ENCODE data around the gene JAM3. TPM values are rescaled to one million over a fixed set of nuclear protein-coding genes. Genes with fewer than 3 reads are reported as not detected.

The JAM3 gene
- total and polyA plus RNA-seq, 2 of the 4 experiments (the other 2 are of a cell fraction): 38.0 to 71.5 TPM

DNA sequence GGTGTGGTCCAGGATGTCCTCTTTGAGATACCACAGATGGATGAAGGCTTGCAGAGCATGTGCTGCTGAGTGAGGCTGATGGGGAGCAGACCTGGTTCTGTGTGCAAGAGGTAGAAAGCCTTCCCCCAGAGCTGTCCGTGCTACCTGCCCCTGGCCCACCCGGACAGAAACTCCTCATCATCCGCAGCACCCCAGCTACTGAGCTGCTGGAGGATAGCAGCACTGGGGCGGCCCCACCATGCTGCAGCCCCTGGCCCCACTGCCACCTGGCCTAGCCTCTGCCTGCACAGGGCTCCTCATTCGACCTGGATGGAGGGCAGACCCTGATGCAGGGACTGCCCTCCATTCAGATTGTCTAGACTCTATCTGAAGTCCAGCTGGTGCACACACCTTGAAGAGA lies 104.4 kb downstream of the JAM3 start:
- H2AK5ac ChIP-seq (ENCODE audit: low read depth, low read length): no peak overlapping the region
- H4K8ac ChIP-seq (ENCODE audit: low read depth in 2 of 2, low read length in 2 of 2): no peak overlapping the region
- intact Hi-C loops (cut with micrococcal nuclease): no loop called here
- H4K20me1 ChIP-seq (ENCODE audit: insufficient read depth, low read length): no peaks in the 10 kb centered on the region
- peaks cover 6% of the 10 kb centered on the region for H3K9me1 ChIP-seq (ENCODE audit: insufficient read depth, low read length)
- BruUV-seq (replicated peaks): no TSS peak
- H3K4me1 ChIP-seq (ENCODE audit: control insufficient read depth, insufficient read depth, low read length): peaks cover 4% of the 10 kb centered on the region
- 0 out of 4 replicates have a peak, but pooled peaks cover 0 to 3% of the 10 kb centered on the region in 2 experiments for H3K79me1 ChIP-seq (ENCODE audit: low read depth in 1 of 2, low read length in 2 of 2)
- no peak overlapping the region for H3K14ac ChIP-seq (replicated peaks; ENCODE audit: low read depth, low read length)
- no peak overlapping the region for H3K56ac ChIP-seq (ENCODE audit: extremely low read depth, insufficient read depth, low read length)
- TF ChIP-seq NFE2L2 (IDR thresholded peaks at IDR 0.05; ENCODE audit: low read depth, low read length) (no peak), RCOR1 (IDR thresholded peaks at IDR 0.05; ENCODE audit: insufficient replicate concordance, low read length) (no peak), RFX5 (IDR thresholded peaks at IDR 0.05; ENCODE audit: low read depth, low read length) (no peak), MAFK (IDR thresholded peaks at IDR 0.05; ENCODE audit: low read depth, low read length) (no peak), MAZ (IDR thresholded peaks at IDR 0.05; ENCODE audit: borderline replicate concordance, low read depth, low read length) (no peak), BHLHE40 (IDR thresholded peaks at IDR 0.05; ENCODE audit: low read depth, low read length) (no peak)
- TF ChIP-seq, protein P1, sequence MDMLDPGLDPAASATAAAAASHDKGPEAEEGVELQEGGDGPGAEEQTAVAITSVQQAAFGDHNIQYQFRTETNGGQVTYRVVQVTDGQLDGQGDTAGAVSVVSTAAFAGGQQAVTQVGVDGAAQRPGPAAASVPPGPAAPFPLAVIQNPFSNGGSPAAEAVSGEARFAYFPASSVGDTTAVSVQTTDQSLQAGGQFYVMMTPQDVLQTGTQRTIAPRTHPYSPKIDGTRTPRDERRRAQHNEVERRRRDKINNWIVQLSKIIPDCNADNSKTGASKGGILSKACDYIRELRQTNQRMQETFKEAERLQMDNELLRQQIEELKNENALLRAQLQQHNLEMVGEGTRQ (IDR thresholded peaks at IDR 0.05; ENCODE audit: low read depth, low read length): no peak
- TF ChIP-seq, protein P2, sequence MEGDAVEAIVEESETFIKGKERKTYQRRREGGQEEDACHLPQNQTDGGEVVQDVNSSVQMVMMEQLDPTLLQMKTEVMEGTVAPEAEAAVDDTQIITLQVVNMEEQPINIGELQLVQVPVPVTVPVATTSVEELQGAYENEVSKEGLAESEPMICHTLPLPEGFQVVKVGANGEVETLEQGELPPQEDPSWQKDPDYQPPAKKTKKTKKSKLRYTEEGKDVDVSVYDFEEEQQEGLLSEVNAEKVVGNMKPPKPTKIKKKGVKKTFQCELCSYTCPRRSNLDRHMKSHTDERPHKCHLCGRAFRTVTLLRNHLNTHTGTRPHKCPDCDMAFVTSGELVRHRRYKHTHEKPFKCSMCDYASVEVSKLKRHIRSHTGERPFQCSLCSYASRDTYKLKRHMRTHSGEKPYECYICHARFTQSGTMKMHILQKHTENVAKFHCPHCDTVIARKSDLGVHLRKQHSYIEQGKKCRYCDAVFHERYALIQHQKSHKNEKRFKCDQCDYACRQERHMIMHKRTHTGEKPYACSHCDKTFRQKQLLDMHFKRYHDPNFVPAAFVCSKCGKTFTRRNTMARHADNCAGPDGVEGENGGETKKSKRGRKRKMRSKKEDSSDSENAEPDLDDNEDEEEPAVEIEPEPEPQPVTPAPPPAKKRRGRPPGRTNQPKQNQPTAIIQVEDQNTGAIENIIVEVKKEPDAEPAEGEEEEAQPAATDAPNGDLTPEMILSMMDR (conservative IDR thresholded peaks at IDR 0.05; ENCODE audit: low read depth, low read length): no peak
- H3K23ac ChIP-seq (ENCODE audit: low read depth, low read length): no peak overlapping the region
- H2BK120ac ChIP-seq (ENCODE audit: low read depth, low read length): no peak overlapping the region
- H3K36me3 ChIP-seq (ENCODE audit: control insufficient read depth, insufficient read depth, low read length): peaks cover 22% of the 10 kb centered on the region
- no peak overlapping the region for H2BK15ac ChIP-seq (ENCODE audit: low read depth, low read length)
- CTCF ChIA-PET: no interaction called here
- in situ Hi-C loops (cut with MboI; ENCODE audit: low sequenced_read_pairs): no loop called here
- ATAC-seq (ENCODE audit: low read depth) (no peak), DNase-seq (no peak)
- H3K27me3 ChIP-seq (ENCODE audit: control insufficient read depth, insufficient read depth, low read length): no peaks in the 10 kb centered on the region
- H4K5ac ChIP-seq (ENCODE audit: low read depth, low read length): no peak overlapping the region
- no peak overlapping the region for H3K4ac ChIP-seq (ENCODE audit: low read depth, low read length)
- H3K9ac ChIP-seq (ENCODE audit: low read depth, low read length): no peak overlapping the region
- no peak overlapping the region for H2AK9ac ChIP-seq (replicated peaks; ENCODE audit: low read depth, low read length, poor library complexity)
- no peak overlapping the region for H3K18ac ChIP-seq (ENCODE audit: low read depth, low read length)
- no peak overlapping the region for H3K27ac ChIP-seq (ENCODE audit: insufficient read depth, low read length)
- no peak overlapping the region for H2AFZ ChIP-seq (replicated peaks; ENCODE audit: low read length, poor library complexity)
- no peaks in the 10 kb centered on the region for H3K9me3 ChIP-seq (ENCODE audit: control insufficient read depth, insufficient read depth, low read length)
- POLR2A ChIA-PET (ENCODE audit: unreplicated experiment): no interaction called here
- H3K4me2 ChIP-seq (ENCODE audit: low read depth, low read length): no peak overlapping the region
- H2BK5ac ChIP-seq (ENCODE audit: low read depth, low read length, poor library complexity, severe bottlenecking): no peak overlapping the region
- H3K4me3 ChIP-seq (ENCODE audit: insufficient read depth, low read depth, low read length): no peak overlapping the region
- H4K91ac ChIP-seq (ENCODE audit: insufficient read depth, low read depth, low read length): no peak overlapping the region
- dilution Hi-C loops (cut with HindIII; ENCODE audit: low sequenced_read_pairs, unreplicated experiment): no loop called here
- H2BK20ac ChIP-seq (ENCODE audit: low read depth, low read length): no peak overlapping the region
- WGBS, 2 experiments (ENCODE audit: extremely low coverage in 2 of 2, insufficient read length in 1 of 2): 92% methylated on average over 3 of the region's 5 CpGs; no CpG with 5 or more reads in 1 of the 2 experiments
